ENCODE measurements around the gene RPL27A.

RPL27A gene

DNA sequence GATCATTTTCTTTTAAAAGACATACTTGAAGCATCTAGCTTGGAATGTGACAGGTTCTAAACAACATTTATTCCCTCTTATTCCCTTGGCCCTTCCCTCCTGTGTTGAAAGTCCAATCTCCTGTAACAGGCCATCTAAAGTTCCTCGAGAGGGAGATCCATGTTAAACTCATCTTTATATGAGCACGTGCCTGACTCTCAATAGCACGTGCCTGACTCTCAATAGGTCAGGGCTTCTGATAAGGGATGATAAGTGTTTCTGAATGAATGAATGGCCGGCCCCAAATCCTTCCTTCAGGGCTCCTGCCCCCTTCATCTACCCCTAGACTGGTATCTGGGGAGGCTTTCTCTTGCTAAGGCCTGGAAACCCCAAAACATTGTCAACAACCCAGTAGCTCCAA, 27.2 kb downstream of the RPL27A start:
- in situ Hi-C loops (cut with MboI; ENCODE audit: low sequenced_read_pairs, unreplicated experiment): no loop called here

DNA sequence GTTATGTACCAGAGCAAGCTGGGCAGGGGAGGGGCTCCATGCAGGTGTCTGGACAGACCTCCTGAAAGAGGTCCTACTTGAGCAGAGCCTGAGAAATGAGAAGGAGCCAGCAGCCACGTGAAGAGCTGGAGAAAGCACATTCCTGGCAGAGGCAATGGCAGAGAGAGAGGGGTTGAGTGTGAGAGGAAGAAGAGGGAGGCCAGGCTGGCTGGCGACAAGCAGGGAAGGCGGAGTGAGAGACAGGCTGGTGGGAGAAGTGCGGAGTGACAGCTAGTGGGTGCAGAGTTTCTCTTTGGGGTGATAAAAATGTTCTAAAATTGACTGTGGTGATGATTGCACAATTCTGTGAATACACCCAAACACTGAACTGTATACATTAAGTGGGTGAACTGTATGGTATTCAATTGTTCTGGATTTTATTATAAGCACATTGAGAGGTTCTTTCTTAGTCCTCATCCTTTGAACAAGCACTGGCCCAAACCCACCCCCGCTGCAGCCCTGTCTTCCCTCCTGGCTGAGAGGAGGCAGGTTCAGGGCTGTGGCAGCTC, 29.4 kb downstream of the RPL27A start:
- TF ChIP-seq, protein P1, sequence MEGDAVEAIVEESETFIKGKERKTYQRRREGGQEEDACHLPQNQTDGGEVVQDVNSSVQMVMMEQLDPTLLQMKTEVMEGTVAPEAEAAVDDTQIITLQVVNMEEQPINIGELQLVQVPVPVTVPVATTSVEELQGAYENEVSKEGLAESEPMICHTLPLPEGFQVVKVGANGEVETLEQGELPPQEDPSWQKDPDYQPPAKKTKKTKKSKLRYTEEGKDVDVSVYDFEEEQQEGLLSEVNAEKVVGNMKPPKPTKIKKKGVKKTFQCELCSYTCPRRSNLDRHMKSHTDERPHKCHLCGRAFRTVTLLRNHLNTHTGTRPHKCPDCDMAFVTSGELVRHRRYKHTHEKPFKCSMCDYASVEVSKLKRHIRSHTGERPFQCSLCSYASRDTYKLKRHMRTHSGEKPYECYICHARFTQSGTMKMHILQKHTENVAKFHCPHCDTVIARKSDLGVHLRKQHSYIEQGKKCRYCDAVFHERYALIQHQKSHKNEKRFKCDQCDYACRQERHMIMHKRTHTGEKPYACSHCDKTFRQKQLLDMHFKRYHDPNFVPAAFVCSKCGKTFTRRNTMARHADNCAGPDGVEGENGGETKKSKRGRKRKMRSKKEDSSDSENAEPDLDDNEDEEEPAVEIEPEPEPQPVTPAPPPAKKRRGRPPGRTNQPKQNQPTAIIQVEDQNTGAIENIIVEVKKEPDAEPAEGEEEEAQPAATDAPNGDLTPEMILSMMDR (IDR thresholded peaks at IDR 0.05; ENCODE audit: borderline replicate concordance, control extremely low read depth, extremely low read depth, insufficient read depth, missing control alignments): no peak
- DNase-seq (ENCODE audit: low spot score): no peak
- in situ Hi-C loops (cut with MboI; ENCODE audit: low sequenced_read_pairs, unreplicated experiment): no loop called here

More for the DNA sequence above, 27.2 kb downstream of the RPL27A start:
- TF ChIP-seq, protein P1 (IDR thresholded peaks at IDR 0.05; ENCODE audit: borderline replicate concordance, control extremely low read depth, extremely low read depth, insufficient read depth, missing control alignments): no peak
- no peak for DNase-seq (ENCODE audit: low spot score)

DNA sequence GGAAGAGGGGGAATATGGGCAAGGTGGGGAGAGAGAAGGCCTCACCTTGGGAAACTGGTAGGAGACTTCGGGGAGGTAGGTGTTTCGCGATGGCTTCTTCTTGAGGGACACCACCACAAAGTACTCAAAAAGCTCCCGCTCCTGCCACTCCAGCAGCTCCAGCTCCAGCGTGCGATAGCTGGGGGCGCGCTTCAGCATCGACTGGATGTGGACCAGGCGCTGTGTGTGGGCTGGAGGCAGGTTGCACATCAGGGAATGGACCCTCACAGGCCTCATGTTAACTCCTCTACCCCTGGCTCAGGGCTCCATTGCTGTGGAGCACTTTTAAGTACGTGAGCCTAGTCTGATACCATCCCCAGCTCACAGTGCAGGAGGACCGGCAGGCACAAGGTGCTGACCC, 29.9 kb downstream of the RPL27A start:
- TF ChIP-seq, protein P1 (IDR thresholded peaks at IDR 0.05; ENCODE audit: borderline replicate concordance, control extremely low read depth, extremely low read depth, insufficient read depth, missing control alignments): no peak
- in situ Hi-C loops (cut with MboI; ENCODE audit: low sequenced_read_pairs, unreplicated experiment): no loop called here
- DNase-seq (ENCODE audit: low spot score): no peak

DNA sequence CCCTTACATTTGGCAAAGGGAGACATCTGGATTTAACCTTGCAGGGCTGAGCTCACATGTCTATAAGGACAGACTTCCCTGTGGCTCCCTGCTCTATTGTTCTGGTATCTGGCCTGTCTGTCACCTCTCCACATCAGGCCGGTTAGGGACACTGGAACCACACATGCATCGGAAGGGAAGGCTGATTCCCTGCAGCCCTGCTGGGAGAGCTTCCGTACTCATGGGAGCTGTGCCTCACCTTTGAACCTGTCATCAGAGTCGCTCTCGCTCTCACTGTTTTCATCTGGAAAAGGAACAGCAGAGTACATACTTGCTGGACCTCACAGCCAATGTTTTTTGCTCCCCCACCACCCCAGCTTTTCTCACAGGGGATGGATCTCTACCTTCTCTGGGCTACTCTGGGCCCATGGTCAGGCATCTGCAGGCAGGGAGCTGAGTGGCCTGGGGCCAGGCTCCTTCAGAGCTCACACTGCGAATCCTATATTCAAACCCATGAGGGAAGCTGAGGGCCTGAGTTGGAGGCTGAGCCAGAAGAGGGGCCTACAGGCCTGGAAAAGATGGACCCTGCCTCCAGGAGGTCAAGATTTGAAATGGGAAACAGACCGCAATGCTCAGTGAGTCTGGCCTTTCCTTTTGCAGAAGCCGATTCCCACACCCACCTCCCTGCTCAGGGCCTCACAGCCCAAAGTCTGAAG, 31.3 kb downstream of the RPL27A start:
- in situ Hi-C loops (cut with MboI; ENCODE audit: low sequenced_read_pairs, unreplicated experiment): no loop called here
- no peak for DNase-seq (ENCODE audit: low spot score)
- TF ChIP-seq, protein P1 (IDR thresholded peaks at IDR 0.05; ENCODE audit: borderline replicate concordance, control extremely low read depth, extremely low read depth, insufficient read depth, missing control alignments): no peak

DNA sequence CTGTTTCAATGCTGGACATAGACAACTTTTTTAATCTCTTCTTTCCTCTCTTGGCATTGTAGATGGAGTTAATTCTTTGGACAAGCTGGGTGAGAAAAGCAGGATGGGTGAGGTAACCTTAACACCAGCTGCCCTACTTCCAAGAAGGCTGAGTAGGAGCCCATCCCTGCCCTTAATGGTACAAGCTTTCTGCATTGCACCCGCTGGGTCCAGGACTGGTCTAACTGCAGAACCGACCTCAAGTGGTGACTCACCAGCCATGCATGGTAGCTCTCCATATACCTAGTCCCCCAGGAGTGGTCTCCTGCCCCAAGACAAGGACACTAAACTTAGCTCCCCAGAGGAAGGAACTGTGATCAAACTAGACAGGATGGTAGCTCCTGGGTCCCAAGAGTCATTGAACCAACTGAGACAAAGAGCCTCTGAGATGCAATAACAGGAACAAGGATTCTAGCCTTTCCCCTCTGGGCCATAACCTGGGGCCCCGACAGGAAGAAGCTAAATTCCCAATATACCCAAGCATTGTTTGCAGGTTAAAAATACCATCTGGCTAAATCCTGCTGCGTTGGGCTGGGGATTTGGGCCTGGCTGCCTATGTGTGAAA, 32.1 kb downstream of the RPL27A start:
- no peak for DNase-seq (ENCODE audit: low spot score)
- in situ Hi-C loops (cut with MboI; ENCODE audit: low sequenced_read_pairs, unreplicated experiment): no loop called here
- TF ChIP-seq, protein P1 (IDR thresholded peaks at IDR 0.05; ENCODE audit: borderline replicate concordance, control extremely low read depth, extremely low read depth, insufficient read depth, missing control alignments): no peak

DNA sequence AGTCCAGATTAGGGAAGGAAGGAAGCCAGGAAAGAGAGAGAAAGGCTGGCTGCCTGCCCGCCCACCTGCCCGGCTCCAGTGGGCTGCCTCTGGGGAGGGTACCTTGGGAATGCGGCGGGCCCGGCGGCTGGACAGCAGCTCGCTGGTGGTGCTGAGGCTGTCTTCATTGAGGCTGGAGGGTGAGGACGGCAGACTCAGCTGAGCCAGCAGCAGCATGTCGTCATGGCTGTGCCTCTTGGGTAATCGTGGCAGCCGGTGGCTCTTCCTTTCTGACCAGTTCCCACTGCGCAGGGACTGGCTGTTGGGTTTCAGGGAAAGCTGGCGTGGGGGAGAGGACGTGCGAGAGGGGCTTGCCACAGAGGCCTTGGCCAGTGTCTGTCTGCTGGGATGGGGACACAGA, 32.9 kb downstream of the RPL27A start:
- in situ Hi-C loops (cut with MboI; ENCODE audit: low sequenced_read_pairs, unreplicated experiment): no loop called here
- no peak for DNase-seq (ENCODE audit: low spot score)
- TF ChIP-seq, protein P1 (IDR thresholded peaks at IDR 0.05; ENCODE audit: borderline replicate concordance, control extremely low read depth, extremely low read depth, insufficient read depth, missing control alignments): no peak

All from GM13976 (cell line).